OCI-M2 (cell line): Measurements from ENCODE around the gene PARVB.
A peak's percentile ranks its signal among the peaks of the same experiment; 100 is the strongest.

Source experiments
- DNase-seq: peaks from one replicate; lab custom pipeline; 2025; ENCODE audit not compliant: unreplicated experiment; lab: John Stamatoyannopoulos, UW

PARVB gene

GRCh38 chr22:44026630-44027511, 2.8 kb downstream of the PARVB start:
- DNase-seq: no peak

GRCh38 chr22:44028091-44028490, 4.0 kb downstream of the PARVB start:
- no peak for DNase-seq

- DNase-seq: no peak
Observed at GRCh38 chr22:44029069-44029468, 5.0 kb downstream of the PARVB start.

GRCh38 chr22:44030051-44030701, 6.1 kb downstream of the PARVB start:
- DNase-seq: no peak

GRCh38 chr22:44030702-44031082, 6.6 kb downstream of the PARVB start:
- DNase-seq: no peak

GRCh38 chr22:44031158-44031952, 7.3 kb downstream of the PARVB start:
- DNase-seq: no peak

GRCh38 chr22:44032126-44032730, 8.1 kb downstream of the PARVB start:
- DNase-seq: no peak

- DNase-seq: no peak
Observed at GRCh38 chr22:44033287-44033686, 9.2 kb downstream of the PARVB start.

- DNase-seq: no peak
Observed at GRCh38 chr22:44033694-44034093, 9.6 kb downstream of the PARVB start.

- DNase-seq: no peak
Observed at GRCh38 chr22:44037519-44038375, 13.6 kb downstream of the PARVB start.

GRCh38 chr22:44039566-44040171, 15.6 kb downstream of the PARVB start:
- DNase-seq: no peak

GRCh38 chr22:44042249-44043218, 18.4 kb downstream of the PARVB start:
- no peak for DNase-seq

- no peak for DNase-seq
Observed at GRCh38 chr22:44045145-44045544, 21.0 kb downstream of the PARVB start.

- peak; percentile 73 for DNase-seq
Observed at GRCh38 chr22:44046485-44047141, 22.5 kb downstream of the PARVB start.

GRCh38 chr22:44047891-44048301, 23.8 kb downstream of the PARVB start:
- DNase-seq: no peak

- DNase-seq: no peak
Observed at GRCh38 chr22:44049486-44050231, 25.6 kb downstream of the PARVB start.

GRCh38 chr22:44050766-44051355, 26.8 kb downstream of the PARVB start:
- DNase-seq: no peak
